ENCODE data around the gene LMAN1L. TPM values are rescaled to one million over a fixed set of nuclear protein-coding genes. Genes with fewer than 3 reads are reported as not detected.

The LMAN1L gene
- total and polyA plus RNA-seq, 4 donors, result 0.08 TPM; not detected in 3

- Histone ChIP-seq H3K9me3 (ENCODE audit: control insufficient read depth in 4 of 4, low read length in 3 of 4) (no peaks in the 10 kb centered on the region), H3K9ac (ENCODE audit: low read depth in 1 of 2, low read length in 2 of 2) (peak overlapping the region; percentile 74 to 79), H3K36me3 (ENCODE audit: control insufficient read depth in 4 of 4, insufficient read depth in 3 of 4, low read depth in 1 of 4, low read length in 3 of 4) (no peaks in the 10 kb centered on the region), H3K27me3 (ENCODE audit: control insufficient read depth in 4 of 4, insufficient read depth in 4 of 4, low read length in 3 of 4) (no peaks in the 10 kb centered on the region), H3K4me1 (ENCODE audit: control insufficient read depth in 4 of 4, insufficient read depth in 4 of 4, low read length in 3 of 4) (peaks cover 21 to 79% (median 53%) of the 10 kb centered on the region in 4 donors), H3K27ac (ENCODE audit: low read depth in 1 of 2, low read length in 2 of 2) (peak overlapping the region; percentile 80 to 87), H3K4me3 (ENCODE audit: low read depth in 1 of 3, low read length in 3 of 3) (peak overlapping the region; percentile 83 to 90 (median 88))
- no peak for TF ChIP-seq JUND (IDR thresholded peaks at IDR 0.05)
- peak; percentile 56 for TF ChIP-seq MAX (IDR thresholded peaks at IDR 0.05)
- peak; percentile 13 for TF ChIP-seq YY1 (IDR thresholded peaks at IDR 0.05)
- DNase-seq (ENCODE audit: low spot score), result no peak
- WGBS, result 7% methylated on average over 13 of the region's 13 CpGs
These were observed 29.4 kb upstream of the LMAN1L start for GRCh38 chr15:74783072-74783807.

GRCh38 chr15:74783808-74784175 is 28.8 kb upstream of the LMAN1L start:
- Histone ChIP-seq H3K27me3 (ENCODE audit: control insufficient read depth in 4 of 4, insufficient read depth in 4 of 4, low read length in 3 of 4) (no peaks in the 10 kb centered on the region), H3K9ac (ENCODE audit: low read depth in 1 of 2, low read length in 2 of 2) (peak overlapping the region in 1 of 2 donors; percentile 79), H3K9me3 (ENCODE audit: control insufficient read depth in 4 of 4, low read length in 3 of 4) (no peaks in the 10 kb centered on the region), H3K4me3 (ENCODE audit: low read depth in 1 of 3, low read length in 3 of 3) (peak overlapping the region; percentile 83 to 90 (median 88)), H3K4me1 (ENCODE audit: control insufficient read depth in 4 of 4, insufficient read depth in 4 of 4, low read length in 3 of 4) (peaks cover 22 to 80% (median 58%) of the 10 kb centered on the region in 4 donors), H3K27ac (ENCODE audit: low read depth in 1 of 2, low read length in 2 of 2) (peak overlapping the region; percentile 80 to 87), H3K36me3 (ENCODE audit: control insufficient read depth in 4 of 4, insufficient read depth in 3 of 4, low read depth in 1 of 4, low read length in 3 of 4) (no peaks in the 10 kb centered on the region)
- TF ChIP-seq RXRA (IDR thresholded peaks at IDR 0.05), result peak in 1 of 2 donors; percentile 5
- no peak for TF ChIP-seq MAX (IDR thresholded peaks at IDR 0.05)
- 24% methylated on average over 3 of the region's 3 CpGs for WGBS
- DNase-seq (ENCODE audit: low spot score), result no peak

GRCh38 chr15:74784426-74785193 is 28.0 kb upstream of the LMAN1L start:
- Histone ChIP-seq H3K9me3 (ENCODE audit: control insufficient read depth in 4 of 4, low read length in 3 of 4) (no peaks in the 10 kb centered on the region), H3K9ac (ENCODE audit: low read depth in 1 of 2, low read length in 2 of 2) (peak overlapping the region; percentile 36 to 79), H3K27me3 (ENCODE audit: control insufficient read depth in 4 of 4, insufficient read depth in 4 of 4, low read length in 3 of 4) (no peaks in the 10 kb centered on the region), H3K4me1 (ENCODE audit: control insufficient read depth in 4 of 4, insufficient read depth in 4 of 4, low read length in 3 of 4) (peaks cover 26 to 82% (median 66%) of the 10 kb centered on the region in 4 donors), H3K4me3 (ENCODE audit: low read depth in 1 of 3, low read length in 3 of 3) (no peak overlapping the region), H3K36me3 (ENCODE audit: control insufficient read depth in 4 of 4, insufficient read depth in 3 of 4, low read depth in 1 of 4, low read length in 3 of 4) (no peaks in the 10 kb centered on the region), H3K27ac (ENCODE audit: low read depth in 1 of 2, low read length in 2 of 2) (peak overlapping the region; percentile 51 to 62)
- WGBS, result 77% methylated on average over 8 of the region's 8 CpGs
- TF ChIP-seq FOXA2 (IDR thresholded peaks at IDR 0.05) (no peak), RAD21 (IDR thresholded peaks at IDR 0.05) (no peak), REST (IDR thresholded peaks at IDR 0.05) (no peak), SP1 (IDR thresholded peaks at IDR 0.05) (no peak), GABPA (IDR thresholded peaks at IDR 0.05 in 1 of 2, conservative IDR thresholded peaks at IDR 0.05 in 1 of 2) (no peak), EGR1 (IDR thresholded peaks at IDR 0.05; ENCODE audit: low read depth in 2 of 2) (no peak)
- DNase-seq (ENCODE audit: low spot score), result no peak
